HUDEP-2 (cell line): Measurements from ENCODE around the gene C8B.

Source experiments
- DNase-seq, 76 experiments: peaks; one replicate each; lab custom pipeline; 2025; ENCODE audit not compliant: unreplicated experiment in 76 of 76; lab: John Stamatoyannopoulos, UW

The C8B gene

GRCh38 chr1:56905667-56906066 lies 60.1 kb downstream of the C8B start:
- DNase-seq, result no peak

- no peak for DNase-seq
Observed at GRCh38 chr1:56904663-56905397, 61.0 kb downstream of the C8B start.

DNA sequence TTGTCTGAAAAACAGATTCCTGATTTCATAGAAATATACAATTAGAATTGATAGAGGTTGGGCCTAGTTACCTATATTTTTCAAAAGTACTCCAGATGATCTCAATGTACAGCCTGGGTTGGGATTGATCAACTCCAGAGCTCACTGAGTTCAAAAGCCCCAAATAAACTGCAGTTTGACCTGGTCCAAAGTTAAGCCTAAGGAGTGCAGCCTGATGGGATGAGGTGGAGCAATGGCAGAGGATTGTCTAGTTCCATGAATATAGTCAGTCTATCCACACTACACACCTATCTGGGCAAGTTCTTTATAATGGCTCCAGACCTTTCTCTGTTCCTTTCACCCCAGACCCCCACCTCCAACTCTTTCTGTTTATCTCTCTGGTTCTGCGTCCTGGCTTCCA lies 62.0 kb downstream of the C8B start:
- no peak for DNase-seq

- DNase-seq, result no peak
Observed at GRCh38 chr1:56901716-56902115, 64.1 kb downstream of the C8B start.

DNA sequence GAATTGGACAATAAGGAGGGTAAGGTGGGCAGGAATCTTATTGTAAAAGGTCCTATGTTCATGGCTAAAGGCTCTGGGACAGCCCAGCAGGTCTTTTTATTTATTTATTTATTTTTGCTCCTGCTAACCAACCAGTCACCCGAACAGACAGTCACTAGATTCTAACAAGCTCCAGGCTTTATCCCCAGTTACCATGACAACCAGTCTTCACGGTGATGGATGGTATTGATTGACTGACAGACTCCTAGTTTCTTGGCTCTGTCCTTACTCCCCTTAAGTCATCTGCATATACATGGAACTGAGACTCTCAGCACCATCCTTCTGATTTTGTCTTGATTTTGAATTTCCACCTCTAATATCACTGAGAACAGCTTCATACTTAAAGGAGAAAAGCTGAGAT lies 66.9 kb downstream of the C8B start:
- DNase-seq, result no peak

- DNase-seq, result no peak
Observed at GRCh38 chr1:56898005-56898373, 67.8 kb downstream of the C8B start.

DNA sequence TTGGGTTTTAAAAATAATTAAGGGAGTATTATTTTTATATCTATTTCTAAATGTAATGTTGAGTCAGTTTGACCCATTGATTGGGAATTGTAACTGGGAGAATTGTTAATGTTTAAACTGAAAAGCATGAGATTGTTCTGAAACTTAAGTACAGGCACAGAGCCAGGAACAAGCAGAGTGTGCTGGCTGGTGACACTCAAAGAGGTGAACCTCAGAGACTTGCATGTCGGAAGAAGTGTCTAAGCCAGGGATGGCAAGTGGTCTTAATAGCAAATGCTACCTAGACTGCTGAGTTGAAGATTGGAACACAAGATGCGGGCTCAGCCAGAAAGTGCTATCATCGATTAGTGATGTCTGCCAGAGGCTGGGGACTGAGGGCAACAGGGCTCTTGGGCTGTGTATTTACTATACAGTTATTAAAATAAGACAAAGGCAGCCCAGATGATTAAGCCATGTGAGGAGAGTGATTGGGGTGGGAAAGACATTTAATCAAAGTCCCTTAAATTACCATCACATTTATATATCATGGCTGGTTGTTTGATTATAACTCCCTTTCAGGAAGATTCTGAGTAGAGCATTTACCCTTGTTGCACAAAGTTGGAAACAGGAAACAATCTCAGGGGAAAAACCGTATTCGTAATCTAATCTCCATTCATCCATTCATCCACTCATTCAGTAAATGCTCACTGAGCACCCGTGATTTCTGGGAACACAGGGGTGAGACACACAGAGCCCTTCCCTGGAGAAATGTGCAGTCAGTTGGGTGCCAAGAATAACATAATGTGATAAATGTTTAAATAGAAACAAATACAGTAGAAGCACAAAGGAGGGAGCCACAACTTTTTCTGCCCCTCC lies 68.4 kb downstream of the C8B start:
- no peak for DNase-seq

GRCh38 chr1:56894014-56894413 lies 71.8 kb downstream of the C8B start:
- DNase-seq, result no peak

GRCh38 chr1:56890229-56890628 lies 75.6 kb downstream of the C8B start:
- no peak for DNase-seq

DNA sequence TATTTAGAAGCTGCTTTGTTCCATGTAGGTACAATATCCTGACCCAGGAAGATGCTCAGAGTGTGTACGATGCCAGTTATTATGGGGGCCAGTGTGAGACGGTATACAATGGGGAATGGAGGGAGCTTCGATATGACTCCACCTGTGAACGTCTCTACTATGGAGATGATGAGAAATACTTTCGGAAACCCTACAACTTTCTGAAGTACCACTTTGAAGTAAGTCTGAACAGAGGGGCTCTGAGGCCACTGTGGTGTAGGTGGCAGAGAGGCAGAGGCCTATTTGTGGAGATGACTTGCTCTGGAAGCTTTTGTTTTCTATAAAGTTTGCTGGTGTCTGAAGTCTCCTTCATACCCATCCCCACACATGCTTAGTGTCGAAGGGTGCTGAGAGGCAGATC lies 84.4 kb downstream of the C8B start:
- DNase-seq, result no peak

DNA sequence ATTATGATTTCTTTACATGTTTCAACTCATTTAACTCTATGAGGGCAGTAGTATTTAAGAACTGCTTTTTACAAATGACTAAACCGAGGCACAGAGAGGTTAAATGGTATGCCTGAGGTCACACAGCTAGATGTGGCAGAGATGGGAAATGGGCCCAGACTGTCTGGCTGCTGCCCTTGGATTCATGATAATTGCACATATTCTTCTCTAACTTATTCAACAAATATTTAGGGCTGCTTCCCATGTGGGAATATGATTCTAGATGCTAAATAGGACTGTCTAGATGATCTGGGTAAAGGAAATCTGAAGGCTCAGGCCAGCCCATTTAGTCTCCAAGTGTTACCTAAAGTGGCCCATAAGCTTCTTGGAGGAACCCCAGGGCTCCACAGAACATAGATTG lies 85.0 kb downstream of the C8B start:
- DNase-seq, result no peak
